Activated T-cell treated with anti-CD3 and anti-CD28 coated beads, Interleukin-2, amount 50 U/mL, for 72 hours (primary cell): ENCODE results near the gene MORC4. TPM values are rescaled to one million over a fixed set of nuclear protein-coding genes. Genes with fewer than 3 reads are reported as not detected.

Source experiments
- ATAC-seq, 2 donors: fragments of 150-1000 bp; cut with Tn5 transposase; replicated peaks in 1 of 2; 2 replicates each; pipeline ENCODE4 v1.10.0; 2021; ENCODE audit warnings: moderate library complexity in 2 of 2, mild to moderate bottlenecking in 1 of 2
- DNase-seq, 2 donors: peaks; one replicate each; pipeline ENCODE4 v3.0.0; 2021 to 2022; ENCODE audit warnings: mixed read lengths in 1 of 2
- H3K27ac Mint-ChIP-seq: one replicate; pipeline ENCODE4 v1.8.0; 2022; ENCODE audit warnings: mild to moderate bottlenecking, moderate library complexity, mixed read lengths
- H3K27me3 Mint-ChIP-seq: one replicate; pipeline ENCODE4 v1.8.0; 2022; ENCODE audit warnings: low read depth, mixed read lengths
- H3K36me3 Mint-ChIP-seq, 2 donors: one replicate each; pipeline ENCODE4 v1.8.0; 2022; ENCODE audit warnings: mixed read lengths in 2 of 2, mild to moderate bottlenecking in 1 of 2; ENCODE audit not compliant: insufficient read depth in 2 of 2
- H3K4me1 Mint-ChIP-seq: one replicate; pipeline ENCODE4 v1.8.0; 2022; ENCODE audit warnings: low read depth, mixed read lengths
- H3K4me3 Mint-ChIP-seq, 2 donors: one replicate each; pipeline ENCODE4 v1.8.0; 2022; ENCODE audit warnings: mild to moderate bottlenecking in 2 of 2, mixed read lengths in 2 of 2, moderate library complexity in 2 of 2
- H3K9me3 Mint-ChIP-seq, 2 donors: one replicate each; pipeline ENCODE4 v1.8.0; 2022; ENCODE audit warnings: mixed read lengths in 2 of 2
- total RNA-seq, 2 donors: library from RNA; stranded (reverse); gene quantifications; one replicate each; pipeline ENCODE4 v1.2.3, GENCODE V29; 2022

The MORC4 gene
- total RNA-seq, 2 donors from 2014 or later: 10.5 to 14.7 TPM

DNA sequence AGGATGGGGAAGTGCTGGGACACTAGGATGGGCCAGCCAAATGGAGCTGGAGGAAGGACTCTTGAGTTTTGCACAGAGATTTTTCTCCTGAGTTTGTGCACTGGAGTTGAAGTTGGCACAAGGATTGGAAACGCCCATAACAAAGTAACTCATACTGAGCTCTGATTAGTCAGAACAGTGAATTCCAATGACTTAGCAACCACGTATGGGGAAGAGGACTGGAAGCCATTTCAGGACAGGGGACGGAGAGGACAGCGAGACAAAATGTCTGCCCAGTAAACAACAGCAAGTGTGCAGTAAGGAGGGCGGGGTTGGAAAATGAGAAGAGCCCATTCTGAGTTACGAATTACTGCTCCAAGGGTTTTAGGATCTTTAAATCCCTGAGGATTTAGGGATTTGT, 102.8 kb downstream of the MORC4 start:
- H3K27me3 Mint-ChIP-seq: peaks cover 37% of the 10 kb centered on the region
- DNase-seq (no peak), ATAC-seq (no peak)
- no peak overlapping the region for H3K4me3 Mint-ChIP-seq
- H3K27ac Mint-ChIP-seq: no peak overlapping the region
- peaks cover 6% of the 10 kb centered on the region for H3K4me1 Mint-ChIP-seq
- no peaks in the 10 kb centered on the region for H3K9me3 Mint-ChIP-seq
- no peaks in the 10 kb centered on the region for H3K36me3 Mint-ChIP-seq

DNA sequence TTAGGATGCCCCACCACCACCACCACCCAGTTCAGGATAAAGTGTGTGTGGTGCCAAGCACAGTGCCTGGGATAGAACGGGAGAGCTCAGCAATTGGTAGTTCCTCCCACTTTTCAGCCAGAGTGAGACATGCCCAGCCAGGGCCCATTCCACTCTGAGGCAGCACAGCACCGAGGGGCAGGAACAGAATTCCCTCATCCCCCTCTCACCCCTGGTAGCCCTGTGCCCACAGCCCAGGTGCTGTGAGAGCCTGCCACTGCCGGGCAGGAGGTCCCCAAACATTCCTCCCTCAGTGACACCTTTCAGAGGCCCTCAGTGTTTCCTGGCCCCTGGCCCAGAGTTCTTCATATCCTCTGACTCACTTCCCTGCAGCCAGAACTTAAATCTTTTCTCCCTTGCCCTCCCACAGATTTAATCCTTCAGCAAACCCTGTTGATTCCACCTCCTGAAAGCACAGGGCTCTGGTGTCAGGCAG, 105.0 kb downstream of the MORC4 start:
- Mint-ChIP-seq H3K27me3 (peaks cover 51% of the 10 kb centered on the region), H3K9me3 (no peaks in the 10 kb centered on the region), H3K36me3 (no peaks in the 10 kb centered on the region), H3K4me3 (no peak overlapping the region), H3K27ac (no peak overlapping the region), H3K4me1 (peaks cover 6% of the 10 kb centered on the region)
- ATAC-seq (no peak), DNase-seq (no peak)

DNA sequence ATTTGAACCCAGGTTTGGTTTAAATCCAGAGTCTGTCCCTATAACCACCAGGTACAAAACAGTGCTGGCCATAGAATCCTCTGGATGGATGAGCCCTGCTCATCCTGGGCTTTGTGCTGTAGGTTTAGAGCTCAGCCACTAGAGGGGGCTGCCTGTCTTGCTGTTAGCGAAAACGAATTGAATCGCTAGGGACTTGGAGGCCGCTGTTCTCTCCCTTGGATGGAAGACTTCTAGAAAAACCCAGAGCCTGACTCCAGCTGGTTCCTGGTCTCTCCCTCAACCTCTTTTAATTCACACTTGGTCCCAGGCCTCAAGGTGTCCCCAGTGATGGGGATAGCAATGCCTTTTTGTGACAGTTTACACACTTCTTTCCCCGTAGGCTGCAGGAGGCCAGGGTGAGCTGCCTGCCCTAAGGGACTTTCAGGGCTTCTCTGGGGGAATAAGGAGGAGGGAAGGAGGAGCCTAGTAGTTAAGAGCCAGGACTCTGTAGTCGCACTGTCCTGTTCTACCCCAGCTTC, 105.6 kb downstream of the MORC4 start:
- ATAC-seq (peak; percentile 63 to 75), DNase-seq (peak; percentile 42 to 56)
- Mint-ChIP-seq H3K4me1 (peaks cover 6% of the 10 kb centered on the region), H3K9me3 (no peaks in the 10 kb centered on the region), H3K27ac (no peak overlapping the region), H3K4me3 (no peak overlapping the region), H3K36me3 (no peaks in the 10 kb centered on the region), H3K27me3 (peaks cover 55% of the 10 kb centered on the region)

DNA sequence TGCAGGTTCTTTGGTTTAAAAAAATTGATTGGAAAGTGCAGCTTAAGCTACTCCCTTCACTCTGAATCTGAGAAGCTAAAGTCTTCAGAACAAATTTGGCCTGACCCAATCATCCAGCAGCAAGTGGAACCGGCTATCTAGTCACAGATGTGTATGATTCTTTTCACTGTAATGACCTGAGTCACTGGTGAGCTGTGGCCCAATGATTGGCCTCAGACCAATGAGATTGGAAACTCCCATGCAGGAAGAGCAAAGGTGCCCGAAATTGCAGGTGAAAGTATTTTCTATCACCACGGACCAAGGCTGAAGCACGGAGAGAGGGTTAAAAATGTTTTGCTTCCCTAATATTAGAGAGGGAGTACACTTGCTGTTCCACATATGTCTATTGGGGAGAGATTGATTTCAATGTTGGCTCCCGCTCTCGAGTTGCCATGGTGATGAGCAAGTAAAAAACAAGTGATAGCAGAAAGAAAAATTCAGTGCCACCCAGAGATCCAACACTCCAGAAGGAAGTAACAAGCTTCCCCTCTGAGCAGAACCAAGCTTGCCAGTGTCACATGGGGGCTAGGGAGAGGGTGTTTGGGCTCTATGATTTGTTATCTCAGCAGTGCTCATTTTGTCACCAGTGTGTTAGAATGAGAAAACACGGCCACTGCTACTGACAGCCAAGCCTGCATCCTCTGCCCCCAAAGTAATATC, 108.1 kb downstream of the MORC4 start:
- Mint-ChIP-seq H3K4me1 (peaks cover 6% of the 10 kb centered on the region), H3K27ac (no peak overlapping the region), H3K27me3 (peaks cover 68% of the 10 kb centered on the region), H3K9me3 (no peaks in the 10 kb centered on the region), H3K4me3 (no peak overlapping the region), H3K36me3 (no peaks in the 10 kb centered on the region)
- DNase-seq (no peak), ATAC-seq (no peak)

Other genes with a start within 250 kb of the MORC4 start
- under 1 TPM; 0.50 to 0.79 TPM for gene TBC1D8B, start 197.5 kb downstream of the MORC4 start, total RNA-seq
- not detected for gene RIPPLY1, start 96.9 kb downstream of the MORC4 start, total RNA-seq
- not detected for gene CLDN2, start 79.8 kb downstream of the MORC4 start, total RNA-seq
- 10 to 100 TPM; 20.1 to 25.7 TPM for gene RBM41, start 118.6 kb upstream of the MORC4 start, total RNA-seq
- gene NUP62CL, start 206.2 kb upstream of the MORC4 start, total RNA-seq: 1 to 10 TPM; 4.0 to 4.9 TPM
- not detected for gene DNAAF6, start 206.4 kb upstream of the MORC4 start, total RNA-seq